Stimulated activated CD4-positive, alpha-beta T cell treated with anti-CD3 and anti-CD28 coated beads, TNF-alpha, amount 100 ng/mL, for 24 hours (primary cell): ENCODE measurements around the gene HAX1.
"Not testable (repeated sequence)": the region's sequence is repeated elsewhere in the genome, so short reads cannot be mapped to it uniquely, and the experiment has no call there.

ENCODE experiments used
- DNase-seq, 3 experiments: peaks; one replicate each; pipeline ENCODE4 v3.0.0-alpha.2; 2020; ENCODE audit warnings: low read depth in 3 of 3

HAX1 gene

GRCh38 chr1:154272217-154272998, at the start of gene HAX1:
Gene HAX1, plus strand, starts transcription at chr1:154272629. Its CDS starts 95 bp downstream, at chr1:154272724.
- peak; percentile 94 to 98 (median 97) for DNase-seq

- no peak for DNase-seq
Measured at GRCh38 chr1:154222918-154223317, 49.5 kb upstream of the HAX1 start.

- DNase-seq: no peak
Measured at GRCh38 chr1:154223621-154224020, 48.8 kb upstream of the HAX1 start.

- DNase-seq: no peak
Measured at GRCh38 chr1:154225370-154225769, 47.1 kb upstream of the HAX1 start.

GRCh38 chr1:154231112-154231511, 41.3 kb upstream of the HAX1 start:
- DNase-seq: not testable (repeated sequence)

GRCh38 chr1:154233127-154233526, 39.3 kb upstream of the HAX1 start:
- not testable (repeated sequence) for DNase-seq

- DNase-seq: no peak
Measured at GRCh38 chr1:154236855-154237254, 35.6 kb upstream of the HAX1 start.

- no peak for DNase-seq
Measured at GRCh38 chr1:154237435-154237834, 35.0 kb upstream of the HAX1 start.

- no peak for DNase-seq
Measured at GRCh38 chr1:154237880-154238506, 34.4 kb upstream of the HAX1 start.

- DNase-seq: no peak
Measured at GRCh38 chr1:154239491-154239890, 32.9 kb upstream of the HAX1 start.

GRCh38 chr1:154240294-154240833, 32.1 kb upstream of the HAX1 start:
- DNase-seq: no peak

GRCh38 chr1:154241703-154242351, 30.6 kb upstream of the HAX1 start:
- no peak for DNase-seq

- DNase-seq: no peak
Measured at GRCh38 chr1:154253671-154254070, 18.8 kb upstream of the HAX1 start.

- DNase-seq: no peak
Measured at GRCh38 chr1:154256686-154257085, 15.7 kb upstream of the HAX1 start.

- DNase-seq: no peak
Measured at GRCh38 chr1:154258784-154259183, 13.6 kb upstream of the HAX1 start.

- no peak for DNase-seq
Measured at GRCh38 chr1:154260127-154260526, 12.3 kb upstream of the HAX1 start.

GRCh38 chr1:154263465-154264332, 8.7 kb upstream of the HAX1 start:
- no peak for DNase-seq

- DNase-seq: no peak
Measured at GRCh38 chr1:154264454-154264853, 8.0 kb upstream of the HAX1 start.

- DNase-seq: no peak
Measured at GRCh38 chr1:154265586-154265985, 6.8 kb upstream of the HAX1 start.

GRCh38 chr1:154270833-154271232, 1.6 kb upstream of the HAX1 start:
- DNase-seq: no peak

- DNase-seq: no peak
Measured at GRCh38 chr1:154272999-154273563, 652 bp downstream of the HAX1 start.
